Cardiac fibroblast (primary cell): Measurements from ENCODE around the gene ARF6.

Experiments used
- DNase-seq, 2 donors: peaks; one replicate each; pipeline versions ENCODE4 v3.0.0 to v3.0.0-alpha.2; 2010; ENCODE audit warnings: low read depth in 2 of 2
- H3K4me3 ChIP-seq, 2 donors: replicated peaks in 1 of 2; 1 replicate in 1 of 2; 2 replicates in 1 of 2; pipeline ENCODE4 v1.5.1; 2011; ENCODE audit warnings: low read depth in 2 of 2, low read length in 2 of 2, mild to moderate bottlenecking in 2 of 2, moderate library complexity in 1 of 2
- CTCF ChIP-seq: IDR thresholded peaks from one replicate; pipeline ENCODE4 v1.5.1; 2011; ENCODE audit warnings: low read depth, mild to moderate bottlenecking, low read length, inconsistent platforms

The ARF6 gene

GRCh38 chr14:49940808-49941421 is 48.0 kb downstream of the ARF6 start:
- DNase-seq = peak; percentile 66 to 85
- no peak for TF ChIP-seq CTCF
- no peak overlapping the region for H3K4me3 ChIP-seq

- peak in 1 of 2 donors; percentile 22 for DNase-seq
- H3K4me3 ChIP-seq = no peak overlapping the region
- TF ChIP-seq CTCF = no peak
These were observed 49.2 kb downstream of the ARF6 start for GRCh38 chr14:49942090-49942489.

- TF ChIP-seq CTCF = no peak
- DNase-seq = no peak
- H3K4me3 ChIP-seq = no peak overlapping the region
These were observed 51.6 kb downstream of the ARF6 start for GRCh38 chr14:49944501-49944900.

GRCh38 chr14:49945448-49946319 is 52.8 kb downstream of the ARF6 start:
- TF ChIP-seq CTCF = no peak
- no peak overlapping the region for H3K4me3 ChIP-seq
- no peak for DNase-seq
